Hindlimb muscle (tissue), 1 donor: ENCODE data around the gene FCHSD1. TPM values are rescaled to one million over a fixed set of nuclear protein-coding genes. Genes with fewer than 3 reads are reported as not detected.

Experiments
- DNase-seq: peaks from one replicate; pipeline ENCODE4 v3.0.0-alpha.2; 2013
- polyA plus RNA-seq: library from polyadenylated mRNA; unstranded; fragments of 120-200 nt; gene quantifications from one replicate; pipeline ENCODE4 v1.2.1, GENCODE V29; 2013; ENCODE audit not compliant: insufficient read length

FCHSD1 gene
- 7.6 TPM for polyA plus RNA-seq

DNA sequence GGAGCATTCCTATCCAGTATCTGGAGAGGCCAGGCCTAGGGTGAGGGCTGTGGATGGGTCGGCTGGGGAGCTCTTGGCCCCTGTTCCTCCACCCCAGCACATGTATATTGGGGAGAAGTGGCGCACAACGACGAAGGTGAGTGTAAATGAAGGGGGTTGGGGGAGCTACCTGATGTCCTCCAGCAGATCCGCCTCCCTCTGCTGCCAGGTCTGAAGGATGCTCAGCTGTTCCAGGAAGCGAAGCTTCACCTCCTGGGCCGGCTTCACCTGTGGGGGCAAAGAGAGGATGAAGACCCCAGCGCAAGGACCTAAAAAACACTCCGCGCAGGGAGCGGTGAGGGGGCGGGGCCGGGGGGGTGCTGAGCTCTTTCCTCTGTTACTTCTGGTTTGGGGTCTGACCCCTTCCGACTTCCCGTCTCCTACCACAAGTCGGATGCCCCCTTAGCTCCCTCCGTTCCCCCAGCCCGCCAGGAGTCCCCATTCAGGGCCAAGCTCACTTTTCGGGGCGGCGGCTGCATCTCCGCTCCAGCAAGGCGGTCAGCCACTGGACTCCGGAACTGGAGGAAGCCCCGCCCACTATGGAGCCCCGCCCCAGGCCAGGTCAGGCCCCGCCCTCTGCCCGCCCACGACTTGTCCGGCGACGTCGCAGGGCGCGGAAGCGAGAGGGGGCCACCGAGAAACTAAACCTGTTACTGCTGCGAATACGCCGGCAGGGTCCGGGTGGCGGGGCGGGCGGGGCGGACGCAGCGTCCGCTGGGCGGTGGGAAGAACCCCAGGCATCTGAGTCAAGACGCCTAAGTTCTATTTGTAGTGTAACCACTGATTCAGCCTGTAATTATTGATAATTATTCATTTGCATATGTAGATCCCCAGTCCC lies at the start of gene FCHSD1:
TSS of gene FCHSD1 (minus strand) at position 568 of the 877 bp plus-strand sequence. CDS start at position 518, 50 bp downstream.
- DNase-seq = peak; percentile 74

DNA sequence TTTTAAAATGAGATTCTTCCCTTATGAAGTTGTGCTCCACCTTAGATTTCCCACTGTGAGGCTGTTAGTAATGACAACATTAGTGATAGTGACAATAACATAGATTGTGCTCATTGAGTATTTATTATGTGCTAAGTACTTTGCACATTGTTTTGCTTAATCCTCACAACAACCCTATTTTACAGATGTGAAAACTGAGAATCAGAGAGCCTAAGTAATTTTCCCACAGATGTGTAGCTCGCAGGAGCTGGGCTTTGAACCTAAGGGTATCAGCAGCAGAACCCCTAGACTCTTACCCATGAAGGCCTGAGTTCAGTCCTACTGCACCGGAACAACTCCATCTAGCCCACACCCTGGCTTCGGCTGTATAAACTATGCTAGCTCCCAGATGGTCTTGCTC lies 46.4 kb upstream of the FCHSD1 start:
- DNase-seq = no peak

DNA sequence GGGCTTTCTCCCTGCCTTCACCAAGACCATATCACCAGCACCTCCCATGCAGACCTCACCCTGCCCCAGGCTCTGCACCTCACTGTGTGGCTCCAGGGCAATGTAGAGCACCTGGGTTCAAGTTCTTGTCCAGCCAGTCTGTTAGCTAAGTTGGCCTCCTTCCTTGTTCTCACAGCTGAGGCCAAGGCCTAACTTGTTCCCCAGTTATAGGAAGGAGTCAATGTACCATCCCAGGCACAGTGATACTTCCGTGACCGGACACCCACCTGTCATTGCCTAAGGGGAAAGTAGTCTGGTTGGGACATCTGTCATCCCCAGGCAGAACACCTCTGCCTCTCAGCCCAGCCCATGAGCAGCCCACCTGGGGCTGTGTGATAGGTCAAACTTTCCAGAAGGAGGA lies 45.2 kb upstream of the FCHSD1 start:
- no peak for DNase-seq

DNA sequence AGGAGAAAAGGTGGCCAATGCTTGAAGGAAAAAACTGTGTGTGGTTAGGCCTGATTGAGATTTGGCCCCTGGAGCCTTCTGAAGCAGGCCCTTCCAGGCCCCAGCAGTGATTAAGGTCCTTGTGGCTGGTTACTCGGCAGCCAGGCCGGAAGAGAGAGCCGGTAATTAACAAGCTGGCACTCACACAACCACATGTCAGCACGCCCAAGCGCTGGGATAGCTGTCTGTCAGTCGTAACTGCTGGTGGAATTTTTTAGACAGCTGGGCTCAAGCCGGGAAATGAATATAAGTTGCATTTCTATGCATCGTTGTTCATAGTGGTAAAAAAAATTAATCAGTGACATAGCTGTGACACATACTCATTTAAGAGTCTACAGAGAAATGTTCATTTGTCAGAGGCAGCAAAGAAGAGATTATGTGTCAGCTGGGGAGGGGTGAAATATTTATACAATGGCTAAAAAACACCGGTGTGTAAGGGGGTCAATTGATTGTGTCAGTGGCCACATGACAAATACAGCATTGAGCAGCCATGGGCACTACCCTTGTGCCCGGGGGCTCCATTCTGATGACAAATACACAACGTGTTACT lies 44.5 kb upstream of the FCHSD1 start:
- no peak for DNase-seq

DNA sequence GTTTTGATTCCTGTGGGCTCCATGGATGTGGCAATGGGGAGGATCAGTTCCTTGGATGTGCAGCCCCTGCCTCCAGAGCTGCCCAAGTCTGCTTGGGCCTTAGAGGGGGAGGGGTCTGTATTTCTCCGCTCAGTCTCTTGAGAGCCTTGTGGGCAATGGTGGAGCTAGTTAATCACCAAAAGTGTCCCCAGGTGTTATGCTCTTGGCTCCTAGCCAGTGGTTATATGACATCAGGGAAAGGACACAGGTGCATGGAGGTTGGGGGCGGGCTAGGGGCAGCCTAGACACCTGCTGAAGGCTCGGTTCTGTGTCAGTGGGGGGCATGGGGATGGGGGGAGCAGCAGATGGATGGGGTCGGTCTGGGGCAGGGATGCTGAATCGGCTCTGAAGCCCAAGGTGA lies 43.3 kb upstream of the FCHSD1 start:
- DNase-seq = no peak

DNA sequence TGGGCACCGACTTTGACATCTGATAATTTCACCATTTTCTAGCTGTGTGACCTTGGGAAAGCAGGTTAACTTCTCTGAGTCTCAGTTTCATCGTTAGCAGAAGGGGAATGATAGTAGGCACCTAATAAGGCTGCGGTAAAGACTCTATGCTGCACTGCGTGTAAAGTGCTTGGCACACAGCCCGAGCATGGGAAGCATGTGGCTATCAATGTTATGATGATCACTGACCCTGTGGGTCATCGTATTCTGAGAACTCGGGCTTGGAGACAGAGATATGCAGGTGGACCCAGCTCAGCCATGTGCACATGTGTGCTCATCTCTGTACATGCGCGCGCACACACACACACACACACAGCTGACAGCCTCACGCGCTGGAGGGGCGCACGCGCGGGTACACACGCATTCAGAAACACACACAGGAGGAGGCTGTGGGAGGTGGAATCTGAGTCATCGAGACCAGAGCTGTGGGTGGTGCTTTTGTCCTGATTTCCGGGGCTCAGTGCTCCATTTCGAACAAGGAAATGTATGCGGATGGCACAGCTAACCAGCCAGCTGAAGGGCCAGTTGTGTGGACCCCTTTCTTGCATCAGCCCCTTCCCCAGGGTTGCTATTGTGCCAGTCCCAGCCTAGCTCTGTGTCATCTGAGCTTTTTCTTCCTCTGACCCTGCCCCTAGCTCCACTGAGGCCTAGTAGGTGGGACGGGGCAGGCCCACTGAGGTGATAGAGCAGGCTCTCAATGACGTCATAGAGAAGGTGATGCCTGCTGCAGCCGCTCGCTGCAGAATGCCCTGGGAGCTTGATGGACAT lies 41.9 kb upstream of the FCHSD1 start:
- no peak for DNase-seq

DNA sequence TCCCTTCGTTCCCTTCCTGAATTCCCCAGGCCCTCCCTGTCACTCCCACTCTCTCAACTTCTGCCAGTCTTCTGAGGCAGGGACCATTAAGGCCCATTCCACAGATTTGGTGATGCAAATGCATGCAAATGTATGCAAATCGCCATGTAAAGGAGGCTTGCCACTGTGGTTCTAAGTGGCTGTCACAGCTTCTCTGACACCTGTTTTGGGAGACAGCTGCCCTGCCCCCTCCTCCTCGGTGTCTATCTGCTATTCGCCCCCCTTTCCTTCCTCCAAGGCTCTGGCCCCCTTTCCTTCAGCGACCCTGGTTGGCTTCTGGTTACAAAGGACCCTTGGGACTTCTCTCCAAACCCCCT lies 41.3 kb upstream of the FCHSD1 start:
- no peak for DNase-seq

DNA sequence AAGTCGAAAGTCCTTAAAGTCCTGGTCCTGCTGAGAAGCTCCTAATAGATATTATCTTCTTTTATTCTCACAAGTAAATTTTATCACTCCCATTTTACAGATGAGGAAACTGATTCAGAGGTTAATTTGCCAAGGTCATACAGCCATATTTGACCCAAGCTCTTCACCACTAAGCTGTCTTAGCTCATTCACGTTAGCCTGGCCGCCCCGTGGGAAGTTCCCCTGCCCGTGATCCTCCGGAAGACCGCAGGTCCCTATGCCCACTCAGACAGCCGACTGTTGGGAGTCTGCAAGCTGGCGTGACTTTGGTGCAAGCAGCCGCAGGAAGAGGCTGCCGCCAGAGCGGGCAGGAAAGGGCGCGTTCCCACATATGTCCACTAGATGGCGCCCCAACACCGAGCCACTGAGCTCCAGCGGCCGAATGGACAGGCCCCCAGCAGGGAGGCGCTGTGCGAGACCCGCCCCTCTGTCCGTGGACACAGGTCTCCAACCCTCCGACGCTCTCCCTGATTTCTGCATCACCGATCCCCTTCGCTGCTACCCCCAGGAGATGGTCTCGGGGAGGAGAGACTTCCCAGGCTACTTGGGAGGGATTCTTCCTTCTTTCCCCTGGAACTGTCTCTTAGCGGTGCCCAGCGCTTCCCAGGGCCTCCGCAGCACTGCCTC lies 40.8 kb upstream of the FCHSD1 start:
- peak; percentile 75 for DNase-seq

DNA sequence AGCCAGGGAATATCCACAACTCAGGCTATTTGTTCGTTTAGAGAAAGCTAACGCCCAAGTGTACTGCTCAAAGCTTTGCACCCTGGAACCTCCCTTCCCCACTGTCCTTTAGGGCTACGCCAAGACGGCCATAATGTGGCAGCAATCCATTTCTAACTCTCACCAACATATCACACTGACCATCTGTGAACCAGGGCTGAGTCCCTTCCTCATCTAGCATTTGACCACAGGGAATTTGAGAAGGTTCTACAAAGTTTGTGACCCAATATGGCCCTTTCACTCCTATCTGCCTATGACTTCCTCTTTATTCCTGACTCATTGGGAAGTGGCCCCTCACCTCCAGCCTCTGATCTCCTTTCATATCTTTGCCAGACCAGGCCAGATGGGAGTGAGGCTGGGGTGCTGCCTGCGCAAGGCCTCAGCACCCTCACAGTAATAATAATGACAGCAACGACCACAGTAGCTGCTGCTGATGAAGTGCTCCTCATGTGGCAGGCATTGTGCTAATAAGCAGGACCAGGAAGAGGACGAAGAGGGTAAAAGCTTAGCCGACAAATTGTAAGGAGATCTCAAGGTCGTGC lies 40.2 kb upstream of the FCHSD1 start:
- no peak for DNase-seq

DNA sequence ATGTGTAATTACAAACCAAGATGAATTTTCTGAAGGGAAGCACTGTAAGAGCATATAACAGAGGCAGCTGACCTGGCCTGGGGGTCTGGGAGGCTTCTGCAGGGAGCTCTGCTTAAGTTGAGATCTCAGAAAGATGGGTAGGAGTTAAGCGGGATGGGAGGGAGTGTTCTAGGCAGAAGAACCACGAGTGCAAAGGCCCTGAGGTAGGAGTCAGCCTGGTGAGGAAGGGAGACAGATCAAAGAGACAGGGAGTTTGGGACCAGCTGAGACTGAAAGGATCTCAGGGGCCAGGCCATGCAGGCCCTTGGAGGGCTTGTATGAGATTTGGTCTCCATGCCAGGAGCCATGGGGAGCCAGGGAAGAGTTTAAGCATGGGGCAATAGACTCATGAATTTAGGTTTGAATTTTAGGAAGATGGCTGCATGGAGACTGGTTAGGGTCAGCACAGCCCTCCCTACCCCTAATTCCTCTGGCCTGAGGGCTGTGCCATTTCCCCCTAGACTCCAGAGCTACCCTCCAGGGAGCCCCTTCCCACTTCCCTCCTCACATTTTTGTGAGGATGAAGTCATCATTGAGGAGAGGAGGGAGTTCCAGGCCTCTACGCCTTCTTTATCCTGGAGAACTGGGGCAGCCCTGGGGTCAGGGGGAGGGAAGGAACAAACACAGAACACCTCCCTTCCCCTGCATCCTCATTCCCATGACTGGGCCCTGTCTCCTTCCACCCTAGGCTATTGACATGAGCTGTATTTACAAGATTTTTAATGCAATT lies 35.6 kb upstream of the FCHSD1 start:
- DNase-seq = no peak

DNA sequence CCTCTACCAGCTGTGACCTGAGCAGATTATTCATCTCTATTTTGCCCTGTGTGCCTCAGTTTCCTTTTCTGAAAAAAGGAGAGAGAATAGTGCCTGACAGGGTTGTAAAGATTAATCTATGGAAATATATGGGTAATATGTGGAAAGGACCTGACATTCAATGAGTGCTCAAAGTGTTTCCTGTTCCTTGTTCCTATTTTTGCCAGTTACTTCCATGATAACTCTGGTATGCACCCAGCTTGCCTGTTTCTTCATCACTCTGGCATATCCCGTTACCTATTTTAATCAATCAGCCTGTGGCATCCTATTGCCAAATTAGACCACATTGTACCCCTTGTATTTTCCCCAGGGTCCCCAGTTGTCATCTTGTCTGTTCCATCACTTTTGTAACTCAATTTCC lies 34.4 kb upstream of the FCHSD1 start:
- DNase-seq = no peak

DNA sequence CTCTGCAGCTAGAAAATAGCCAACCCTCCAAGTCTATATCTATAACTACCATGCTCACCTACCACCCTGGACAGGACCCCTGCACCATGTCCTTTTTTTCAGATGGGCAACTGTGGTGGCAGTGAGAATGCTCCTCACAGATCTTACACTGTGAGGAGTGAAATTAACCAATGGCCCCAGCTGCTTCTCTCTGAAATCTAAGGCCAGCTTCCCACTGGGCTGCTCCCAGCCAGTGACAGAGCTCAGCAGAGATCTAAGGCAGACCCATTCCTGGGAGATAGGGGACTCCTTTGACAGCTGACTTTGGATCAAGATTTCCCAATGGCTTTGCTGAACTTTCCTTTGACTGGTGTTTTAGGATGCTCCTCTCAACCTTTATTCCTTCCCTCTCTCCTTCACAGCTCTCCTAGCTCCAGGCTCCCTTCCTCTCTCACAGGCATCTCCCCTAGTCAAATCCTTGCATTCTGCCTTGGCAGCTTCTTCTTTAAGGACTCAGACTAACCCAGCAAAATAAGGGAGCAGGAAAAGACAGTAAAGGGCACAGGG lies 32.5 kb upstream of the FCHSD1 start:
- DNase-seq = no peak

DNA sequence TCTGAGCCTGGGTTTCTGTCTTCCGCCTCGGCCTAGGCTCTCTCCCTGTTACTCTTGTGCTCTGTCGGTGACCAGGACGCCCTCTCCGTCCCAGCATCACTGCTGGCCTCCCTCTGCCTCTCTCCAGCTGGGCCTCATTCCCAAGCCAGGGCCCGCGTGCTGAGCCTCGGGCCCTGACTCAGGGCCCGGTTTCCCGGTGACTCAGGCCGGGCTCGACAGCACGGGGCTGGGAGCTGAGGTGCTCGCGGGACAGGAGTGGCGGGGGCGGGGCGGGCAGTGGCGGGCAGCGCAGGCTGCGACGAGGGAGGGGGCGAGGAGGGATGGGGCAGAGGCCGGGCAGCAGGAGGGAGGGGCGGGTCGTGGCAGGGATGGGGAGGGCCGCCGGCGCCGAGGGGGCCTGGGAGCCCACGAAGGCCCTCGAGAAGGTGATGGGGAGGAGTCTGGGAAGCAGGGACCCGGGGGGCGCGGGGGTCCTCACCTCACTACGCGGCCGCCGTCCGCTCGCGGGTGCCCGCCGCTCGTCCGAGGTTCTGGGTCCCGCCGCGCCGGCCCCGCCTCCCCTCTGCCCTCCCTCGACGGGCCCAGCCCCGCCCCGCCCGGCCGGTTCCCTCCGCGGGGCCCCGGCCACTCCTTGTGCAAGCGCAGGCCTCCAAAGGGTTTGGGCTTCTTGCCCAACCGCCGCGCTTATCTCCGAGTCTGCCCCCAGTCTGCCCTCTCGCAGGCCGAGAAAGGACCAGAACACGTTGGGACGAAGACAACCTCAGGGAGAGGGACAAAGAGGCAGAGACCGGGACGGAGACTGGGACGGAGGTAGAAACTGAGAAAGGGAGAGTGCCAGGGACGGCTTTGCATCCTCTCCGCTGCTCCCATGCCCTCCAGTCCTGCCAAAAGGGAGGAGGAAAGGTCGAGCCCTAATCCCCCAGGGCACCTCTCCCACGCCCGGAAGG lies 30.8 kb upstream of the FCHSD1 start, which contains the start of gene ARAP3:
TSS of gene ARAP3 (minus strand) at position 536 of the 947 bp plus-strand sequence. CDS start 1,744 bp downstream, outside the sequence.
- DNase-seq = peak; percentile 61

DNA sequence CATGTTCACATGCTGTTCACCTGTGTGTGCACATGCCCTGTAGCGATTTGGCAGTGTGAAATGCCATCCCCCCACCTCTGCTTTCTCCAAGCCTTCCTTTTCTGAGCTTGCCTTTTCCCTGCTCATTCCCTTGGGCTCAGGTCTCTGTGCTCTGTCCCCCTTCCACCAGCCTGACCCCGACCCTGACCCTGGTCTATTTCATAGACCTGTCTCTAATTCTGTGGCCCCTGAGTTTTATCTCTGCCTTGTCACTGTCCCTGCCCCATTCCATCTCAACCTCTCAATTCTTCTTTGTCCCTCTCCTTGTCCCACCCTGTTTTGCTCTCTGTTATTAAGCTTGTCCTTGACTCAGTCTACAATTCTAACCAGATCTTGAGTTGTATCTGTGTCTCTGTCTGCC lies 30.1 kb upstream of the FCHSD1 start:
- DNase-seq = no peak

DNA sequence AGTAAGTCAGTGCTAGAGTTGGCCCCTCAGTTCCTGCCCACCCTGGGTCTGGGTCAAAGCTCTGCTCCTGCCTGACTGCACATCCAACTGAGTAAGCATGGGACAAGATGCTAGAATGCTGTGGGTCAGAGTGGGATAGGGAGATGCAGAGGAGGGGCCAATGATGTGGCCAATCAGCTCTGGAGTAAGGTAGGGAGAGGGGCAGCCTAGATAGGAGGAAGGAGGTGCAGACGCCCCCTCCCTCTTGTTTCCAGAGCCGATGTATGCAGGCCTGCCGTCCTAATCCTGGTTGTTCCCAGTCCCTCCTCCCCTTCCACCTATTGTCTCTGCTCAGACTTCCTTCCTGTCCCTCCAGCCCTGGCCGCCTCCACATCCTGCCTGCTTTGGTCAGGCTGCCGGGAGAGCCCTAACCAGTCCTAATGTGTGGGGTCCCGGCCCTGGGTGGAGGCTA lies 29.6 kb upstream of the FCHSD1 start:
- DNase-seq = no peak

DNA sequence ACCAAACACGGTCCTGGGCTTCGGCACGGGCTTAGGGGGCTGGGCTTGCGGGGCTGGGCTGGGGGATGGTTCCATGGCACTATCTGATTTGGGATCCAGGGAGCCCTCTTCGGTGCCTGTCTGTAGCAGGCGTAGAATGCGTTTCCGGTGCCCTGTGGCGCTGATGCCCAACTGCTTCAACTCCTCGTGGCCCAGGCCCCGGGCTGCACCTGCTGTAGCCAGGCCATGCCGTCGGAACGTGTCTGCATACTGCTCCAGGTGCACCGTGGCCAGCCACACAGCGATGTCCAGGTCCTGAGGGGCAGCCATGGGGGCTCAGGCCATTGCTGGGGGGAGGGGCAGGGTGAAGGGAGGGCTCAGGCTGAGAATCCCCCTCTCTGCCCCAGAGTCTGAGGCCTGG lies 29.0 kb upstream of the FCHSD1 start:
- DNase-seq = no peak

DNA sequence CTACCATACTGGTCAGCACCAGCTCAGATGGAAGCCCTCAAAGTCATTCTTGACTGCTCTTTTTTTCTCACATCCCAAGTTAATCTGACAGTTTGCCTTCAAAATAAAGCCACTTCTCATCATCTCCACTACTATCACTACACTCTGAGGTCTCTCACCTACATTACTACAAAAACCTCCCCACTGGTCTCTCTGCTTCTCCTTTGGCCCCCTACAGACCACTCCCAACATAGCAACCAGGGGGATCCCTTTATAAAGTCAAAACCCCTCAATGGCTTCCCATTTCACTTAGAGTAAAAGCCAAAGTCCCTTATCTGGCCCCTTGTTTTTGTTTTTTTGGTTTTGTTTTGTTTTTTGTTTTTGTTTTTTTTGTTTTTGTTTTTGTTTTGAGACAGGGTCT lies 26.2 kb upstream of the FCHSD1 start:
- DNase-seq = no peak

DNA sequence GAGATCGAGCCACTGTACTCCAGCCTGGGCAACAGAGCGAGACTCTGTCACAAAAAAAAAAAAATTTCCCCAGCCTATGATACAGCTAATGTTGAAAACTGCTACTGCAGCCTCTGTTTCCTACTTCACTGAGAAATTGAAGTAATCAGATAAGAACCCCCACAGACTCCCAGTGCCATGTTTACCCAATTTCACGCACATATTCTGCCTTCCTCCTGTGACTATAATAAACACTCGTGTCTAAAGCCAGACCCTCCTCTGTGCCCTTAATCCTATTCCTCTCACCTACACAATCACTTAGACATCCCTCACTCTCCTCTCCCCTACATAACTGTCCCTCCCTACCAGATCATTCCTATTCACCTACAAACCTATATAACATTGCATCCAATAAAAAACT lies 24.5 kb upstream of the FCHSD1 start:
- DNase-seq = no peak

DNA sequence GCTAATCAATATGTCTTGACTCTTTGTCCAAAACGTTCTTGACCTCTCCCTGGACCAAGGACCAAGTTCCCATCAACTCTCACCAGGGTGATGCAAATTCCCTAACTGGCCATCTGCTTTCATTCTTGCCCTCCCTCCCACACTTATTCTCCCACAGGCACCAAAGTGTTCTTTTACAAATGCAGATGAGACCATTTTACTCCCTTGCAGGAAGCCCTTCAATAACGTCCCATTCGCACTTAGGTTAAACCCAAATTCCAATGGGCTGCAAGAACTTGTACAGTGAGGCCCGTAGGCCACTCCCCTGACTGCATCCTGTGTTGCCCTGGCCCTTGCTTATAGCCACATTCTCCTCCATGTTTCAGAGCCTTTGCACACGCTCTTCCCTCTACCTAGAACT lies 23.5 kb upstream of the FCHSD1 start:
- no peak for DNase-seq
